Right cardiac atrium (tissue), 5 donors: ENCODE measurements around the gene TMEM132D. TPM values are rescaled to one million over a fixed set of nuclear protein-coding genes. Genes with fewer than 3 reads are reported as not detected.

Experiments used
- ATAC-seq, 2 donors: fragments of 200-7000 bp; cut with Tn5 transposase; one replicate each; pipeline versions ENCODE4 v1.8.0 to v1.9.1; 2020; ENCODE audit warnings: moderate library complexity in 2 of 2, mild to moderate bottlenecking in 1 of 2
- DNase-seq, 3 donors: peaks; one replicate each; pipeline ENCODE4 v3.0.0-alpha.2; 2020
- H3K27ac ChIP-seq: one replicate; pipeline ENCODE4 v1.5.1; 2013; ENCODE audit warnings: mild to moderate bottlenecking, low read length, control low read depth, moderate library complexity
- H3K27me3 ChIP-seq: one replicate; pipeline ENCODE4 v1.6.1; 2013; ENCODE audit not compliant: control insufficient read depth, insufficient read depth
- H3K4me1 ChIP-seq: one replicate; pipeline ENCODE4 v1.6.1; 2013; ENCODE audit warnings: low read length; ENCODE audit not compliant: control insufficient read depth, insufficient read depth
- H3K4me3 ChIP-seq: one replicate; pipeline ENCODE4 v1.5.1; 2013; ENCODE audit warnings: low read length, control low read depth
- H3K9me3 ChIP-seq: one replicate; pipeline ENCODE4 v1.6.1; 2013; ENCODE audit warnings: low read length; ENCODE audit not compliant: control insufficient read depth
- WGBS: extraction: QIAGEN DNeasy Blood & Tissue Kit; methylation state at CpG from one replicate; pipeline ENCODE4 v1.1.7; 2013; 5-methylcytosine and 5-hydroxymethylcytosine counted together
- intact Hi-C, 4 donors: fragments of 100-400 bp; cut with DNase I; formaldehyde crosslinking; loops; one replicate each; pipeline versions ENCODE4 v1.11.0 to v1.14.0; 2022 to 2023
- long read RNA-seq, 4 donors: library from polyadenylated mRNA; unstranded; transcript quantifications; one replicate each; pipeline ENCODE4 v2.0.0, GENCODE V29; 2020 to 2021
- polyA plus RNA-seq: library from polyadenylated mRNA; stranded (reverse); fragments of 200-250 nt; gene quantifications from one replicate; pipeline ENCODE4 v1.2.3, GENCODE V29; 2013
- total RNA-seq, 4 donors: library from RNA; stranded (reverse); fragmentation: NEBNext Ultra II Directional; extraction: Animal tissue kit (Norgen Biotek cat#: 25700); gene quantifications; one replicate each; pipeline ENCODE4 v1.2.1, GENCODE V29; 2021
- donor health status: healthy with polysubstance abuse.
- donor health status: DM: no; HTN: yes; CAD: no.
- donor health status: DM: no; HTN: no; CAD: no.
- donor health status: DM: no; HTN: yes; CAD: no; lungs with severe emphysema.
- donor health status: DM: yes; HTN: yes; CAD: no.

TMEM132D gene
- total RNA-seq: not detected
- not detected for polyA plus RNA-seq
- long read RNA-seq, donor 1: 0 reads
- long read RNA-seq, donor 2: 0 reads
- long read RNA-seq, donor 3: 0 reads
- long read RNA-seq, donor 4: 0 reads

DNA sequence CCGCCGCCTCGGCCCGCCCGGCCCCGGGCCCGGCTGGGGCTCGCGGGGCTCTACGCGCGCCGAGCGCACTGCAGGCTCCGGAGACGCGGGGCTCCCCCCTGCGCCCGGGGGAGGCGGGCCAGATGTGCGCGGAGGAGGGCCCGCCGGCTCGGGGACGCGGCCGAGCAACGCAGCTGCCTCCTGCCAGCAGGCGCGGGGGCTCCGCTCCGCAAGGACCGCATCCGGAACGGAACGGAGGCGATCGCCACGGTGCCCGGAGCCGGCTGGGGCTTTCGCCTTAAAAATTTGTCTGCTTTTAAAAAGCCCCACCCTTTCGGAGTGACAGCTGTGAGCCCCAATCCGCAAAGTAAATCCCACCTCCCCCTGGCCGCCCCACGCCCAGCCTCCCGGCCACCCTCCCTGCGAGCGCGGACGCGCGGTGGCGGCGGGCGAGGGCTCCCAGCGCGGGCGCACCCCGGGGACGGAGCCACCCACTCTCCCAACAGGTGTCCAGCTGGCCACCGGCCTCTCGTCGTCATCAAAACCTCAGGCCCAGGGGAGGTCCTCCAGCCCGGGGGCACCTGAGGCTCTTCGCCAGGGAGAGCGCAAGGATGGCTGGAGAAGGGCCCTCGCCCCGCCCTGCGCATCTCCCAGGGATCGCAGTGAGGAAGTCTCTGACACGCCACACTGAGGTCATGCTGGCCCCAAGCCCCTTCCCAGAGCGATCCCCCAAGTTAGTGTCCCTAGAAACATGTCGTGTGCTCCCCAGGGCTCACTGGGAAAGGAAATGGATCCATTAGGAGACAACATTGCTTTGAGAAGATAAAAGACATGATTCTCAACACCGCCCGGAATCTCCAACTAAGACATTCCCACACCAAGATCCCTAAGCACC is at the start of gene TMEM132D:
TSS of gene TMEM132D (minus strand) at position 70 of the 874 bp plus-strand sequence.
- peaks cover 4% of the 10 kb centered on the region for H3K27me3 ChIP-seq
- no peak within 1 kb of the TSS for H3K4me3 ChIP-seq
- no peak within 1 kb of the TSS for H3K27ac ChIP-seq
- intact Hi-C loops: no loop called here
- DNase-seq (peak in 1 of 3 donors; percentile 57), ATAC-seq (no peak)
- no peaks in the 10 kb centered on the region for H3K4me1 ChIP-seq
- H3K9me3 ChIP-seq: no peaks in the 10 kb centered on the region
- 3% methylated on average over 77 of the region's 77 CpGs for WGBS

DNA sequence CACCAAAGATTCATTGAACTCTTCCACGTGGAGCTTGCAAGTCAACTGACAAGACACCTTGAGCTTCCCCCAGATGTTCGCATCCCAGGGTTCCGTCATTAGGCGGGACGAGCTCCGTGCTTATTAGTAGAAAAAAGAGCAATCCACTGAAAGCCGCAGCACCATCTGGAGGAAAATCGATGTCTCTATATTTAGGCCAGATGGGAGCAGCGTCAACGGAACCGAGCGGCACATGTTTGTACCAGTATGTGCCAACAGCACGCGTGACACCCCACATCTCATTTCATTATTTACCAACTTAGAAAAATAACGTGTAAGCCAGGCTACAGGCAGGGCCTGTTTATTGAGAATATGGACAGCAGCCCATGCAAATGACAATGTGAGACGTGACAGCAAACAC is 45.8 kb upstream of the TMEM132D start:
- WGBS: 81% methylated on average over 16 of the region's 16 CpGs
- ATAC-seq: no peak
- intact Hi-C loops: no loop called here
- DNase-seq: no peak
- Histone ChIP-seq H3K27ac (no peak overlapping the region), H3K4me1 (no peaks in the 10 kb centered on the region), H3K27me3 (no peaks in the 10 kb centered on the region), H3K9me3 (peaks cover 2% of the 10 kb centered on the region), H3K4me3 (no peak overlapping the region)

DNA sequence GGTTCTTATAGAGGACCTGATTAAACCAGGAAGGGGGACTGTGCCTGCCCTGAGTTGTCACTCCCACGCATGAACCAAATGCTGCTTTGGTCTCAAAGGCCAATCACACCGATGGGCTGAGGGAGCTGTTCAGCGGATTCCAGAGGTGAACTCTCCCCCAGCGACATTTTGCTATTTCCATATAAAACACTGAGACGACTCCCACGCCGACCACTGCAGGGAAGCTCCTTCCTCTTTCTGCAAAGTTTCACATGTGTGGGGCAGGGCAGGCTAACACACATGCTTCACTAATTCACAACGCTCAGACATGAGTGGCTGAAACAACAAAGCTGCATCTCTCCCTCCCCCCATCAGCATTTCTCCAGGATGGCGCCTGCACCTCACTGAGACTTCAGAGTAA is 37.8 kb upstream of the TMEM132D start:
- Histone ChIP-seq H3K4me1 (no peaks in the 10 kb centered on the region), H3K27me3 (no peaks in the 10 kb centered on the region), H3K27ac (no peak overlapping the region), H3K4me3 (no peak overlapping the region), H3K9me3 (no peaks in the 10 kb centered on the region)
- intact Hi-C loops: no loop called here
- ATAC-seq (no peak), DNase-seq (no peak)
- WGBS: 49% methylated on average over 9 of the region's 9 CpGs

DNA sequence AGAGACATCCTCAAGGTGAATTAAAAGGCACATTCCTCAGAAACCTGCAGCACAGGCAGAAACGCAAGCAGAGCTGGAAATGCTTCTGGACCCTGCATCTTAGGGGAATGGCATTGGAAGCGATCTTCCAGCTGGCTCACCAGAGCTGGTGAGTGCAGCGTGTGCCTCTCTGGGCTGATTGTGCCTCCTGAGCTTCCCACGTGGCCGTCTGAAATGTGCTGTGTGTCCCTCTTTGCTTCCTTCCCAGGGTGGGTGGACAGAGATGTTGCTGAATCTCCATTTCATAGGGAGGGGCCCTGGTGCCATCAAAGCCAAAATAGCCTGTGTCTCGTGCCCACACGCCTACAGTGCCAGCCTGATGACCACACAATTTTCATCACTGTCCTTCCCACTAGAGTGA is 34.3 kb upstream of the TMEM132D start:
- Histone ChIP-seq H3K9me3 (no peaks in the 10 kb centered on the region), H3K27me3 (no peaks in the 10 kb centered on the region), H3K4me3 (no peak overlapping the region), H3K27ac (no peak overlapping the region), H3K4me1 (no peaks in the 10 kb centered on the region)
- intact Hi-C loops: no loop called here
- ATAC-seq (no peak), DNase-seq (no peak)
- 42% methylated on average over 7 of the region's 7 CpGs for WGBS

DNA sequence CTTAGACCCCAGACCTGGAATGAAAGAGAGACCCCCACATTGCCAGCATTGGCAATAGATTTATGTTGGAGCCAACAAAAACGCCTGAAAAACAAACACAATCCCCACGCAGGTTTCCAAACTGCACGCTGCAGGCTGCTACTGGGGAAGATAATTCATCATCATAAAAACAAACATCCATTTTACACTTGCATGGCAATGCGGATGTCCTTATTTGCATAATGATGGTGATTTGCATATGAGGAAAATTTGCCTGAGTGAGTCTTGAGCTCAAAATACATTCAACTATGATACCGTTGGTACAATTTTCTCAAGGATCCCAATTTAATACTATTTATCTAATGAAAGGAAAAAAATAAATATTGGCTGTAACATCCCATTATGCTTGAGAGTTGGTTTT is 33.6 kb upstream of the TMEM132D start:
- Histone ChIP-seq H3K4me3 (no peak overlapping the region), H3K27ac (no peak overlapping the region), H3K27me3 (no peaks in the 10 kb centered on the region), H3K4me1 (no peaks in the 10 kb centered on the region), H3K9me3 (no peaks in the 10 kb centered on the region)
- DNase-seq: no peak
- no peak for ATAC-seq
- WGBS: 43% methylated on average over 5 of the region's 5 CpGs
- intact Hi-C loops: no loop called here

DNA sequence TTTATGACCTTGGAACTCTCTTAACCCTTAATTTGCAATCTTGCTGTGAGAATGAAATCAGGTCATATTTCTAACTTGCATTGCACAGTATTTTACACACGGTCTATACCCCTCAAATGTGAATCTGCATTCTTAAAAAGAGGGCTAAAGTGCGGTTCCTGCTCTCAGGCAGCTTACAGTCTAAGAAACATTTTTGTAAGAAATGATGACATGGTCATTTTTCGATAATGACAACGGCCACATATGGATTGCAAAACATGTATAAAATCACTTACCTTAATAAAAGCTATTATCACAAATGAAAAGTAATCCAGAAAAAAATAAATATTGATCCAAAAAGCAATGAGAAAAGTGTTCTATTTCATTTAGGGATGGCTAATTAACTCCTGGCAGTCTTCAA is 24.8 kb upstream of the TMEM132D start:
- DNase-seq (no peak), ATAC-seq (no peak)
- Histone ChIP-seq H3K9me3 (no peaks in the 10 kb centered on the region), H3K4me3 (no peak overlapping the region), H3K4me1 (no peaks in the 10 kb centered on the region), H3K27ac (no peak overlapping the region), H3K27me3 (no peaks in the 10 kb centered on the region)
- 81% methylated on average over 4 of the region's 4 CpGs for WGBS
- intact Hi-C loops: no loop called here

DNA sequence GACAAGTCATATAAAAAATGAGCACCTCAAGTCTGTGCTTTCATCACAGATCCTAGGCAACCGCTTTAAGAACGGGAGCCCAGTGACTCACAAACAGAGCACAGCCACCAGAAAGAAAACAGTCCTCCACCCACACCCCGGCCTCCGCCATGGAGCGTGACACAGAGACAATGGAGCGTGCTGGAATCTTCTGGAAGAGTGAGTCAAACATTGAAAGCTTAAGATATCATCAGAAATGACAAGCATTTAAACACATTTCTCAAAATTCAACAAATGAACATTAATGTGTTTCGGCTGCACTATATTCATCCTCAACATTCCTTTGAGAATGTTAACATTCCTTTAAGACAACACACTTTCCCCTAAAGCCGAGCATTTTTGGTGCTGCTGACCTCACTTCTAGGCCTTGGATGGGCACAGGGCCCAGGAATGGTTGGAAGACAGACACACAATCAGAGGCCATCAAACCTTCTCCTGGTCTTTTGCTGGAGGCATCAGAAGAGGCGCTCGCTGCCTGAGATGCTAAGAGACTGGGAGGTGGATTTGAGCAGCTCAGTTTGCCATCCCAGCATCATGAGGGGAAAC is 23.6 kb upstream of the TMEM132D start:
- no peaks in the 10 kb centered on the region for H3K4me1 ChIP-seq
- no peak for ATAC-seq
- WGBS: 76% methylated on average over 10 of the region's 10 CpGs
- H3K27ac ChIP-seq: no peak overlapping the region
- no peak for DNase-seq
- H3K27me3 ChIP-seq: no peaks in the 10 kb centered on the region
- no peaks in the 10 kb centered on the region for H3K9me3 ChIP-seq
- no peak overlapping the region for H3K4me3 ChIP-seq
- intact Hi-C loops: no loop called here

DNA sequence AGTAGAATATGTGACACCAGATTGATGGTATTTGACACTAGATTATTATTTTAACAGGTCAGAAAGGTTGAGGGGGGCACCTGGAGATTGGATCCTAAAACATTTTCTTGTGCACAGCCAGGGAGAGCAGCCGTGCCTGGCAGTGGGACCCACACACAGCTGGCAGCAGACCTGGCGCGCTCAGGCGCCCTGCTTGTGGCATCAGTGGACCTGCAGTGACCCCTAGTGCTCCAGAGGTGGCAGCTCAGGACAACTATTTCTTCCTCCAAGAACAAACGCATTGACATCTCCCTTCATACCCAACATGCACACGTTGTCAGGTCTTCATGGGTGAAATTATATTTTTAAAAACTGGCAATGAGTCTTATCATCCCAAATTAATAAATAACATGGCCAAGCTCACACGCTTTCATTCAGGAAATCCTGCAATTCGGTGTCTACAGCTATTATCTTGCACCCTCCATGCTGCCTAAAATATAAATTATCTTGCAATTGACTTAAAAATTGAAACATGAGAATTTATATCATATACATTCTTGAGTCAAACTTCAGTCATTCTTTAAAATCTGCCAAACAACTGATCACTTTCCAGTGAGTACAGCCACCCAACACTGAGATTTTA is 7.7 kb upstream of the TMEM132D start:
- intact Hi-C loops: loop anchor here in 1 of 4 donors (10.0 kb wide), 1 partner anchor 1647 kb away; the partner anchor contains the start of gene TMEM132C
- 5% methylated on average over 8 of the region's 8 CpGs for WGBS

DNA sequence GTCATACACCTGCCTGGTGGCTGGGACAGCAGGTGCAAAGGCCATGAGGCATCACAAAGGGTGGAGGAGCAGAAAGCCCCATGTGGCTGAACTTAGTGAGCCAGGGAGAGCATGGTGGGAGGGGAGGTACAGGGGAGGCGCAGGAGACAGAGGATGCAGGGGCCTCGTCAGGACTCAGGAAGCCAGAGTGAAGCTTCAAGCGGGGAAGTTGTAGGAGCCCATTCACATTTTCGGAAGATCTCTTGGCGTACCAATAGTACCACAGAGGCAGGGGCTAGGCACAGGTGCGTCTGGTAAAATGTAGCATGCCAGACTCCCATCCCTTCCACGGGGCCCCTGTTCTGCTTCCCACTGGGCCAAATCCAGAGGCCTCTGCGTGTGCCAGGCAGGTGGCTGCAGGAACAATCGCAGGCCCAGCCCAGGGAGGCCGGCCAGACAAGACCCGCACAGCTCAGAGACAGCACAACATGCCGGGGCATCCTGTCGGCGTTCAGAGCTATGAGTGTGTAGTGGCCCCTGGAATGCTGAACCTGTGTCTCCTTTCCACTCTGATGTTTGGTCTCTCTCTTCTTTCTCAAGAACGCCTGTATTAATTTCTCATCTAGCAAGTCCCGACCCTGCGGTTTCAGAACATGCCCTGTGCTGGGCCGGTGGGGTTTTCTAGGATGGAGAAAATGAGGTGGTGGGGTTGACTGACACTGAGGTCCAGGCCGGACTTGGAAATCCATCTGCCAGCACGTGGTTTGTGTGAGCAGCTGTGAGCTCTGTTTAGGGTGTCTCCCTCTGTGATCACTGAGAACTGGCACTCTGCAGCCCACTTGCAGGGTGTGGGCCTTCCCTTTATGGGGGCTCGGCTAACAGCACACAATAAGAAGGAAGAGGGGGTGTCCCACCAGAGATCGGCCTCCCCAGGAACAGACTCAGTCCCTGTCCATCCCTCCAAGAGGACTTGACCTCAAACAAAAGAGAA is 5.5 kb upstream of the TMEM132D start:
- Histone ChIP-seq H3K27ac (no peak overlapping the region), H3K9me3 (no peaks in the 10 kb centered on the region), H3K27me3 (peaks cover 4% of the 10 kb centered on the region), H3K4me3 (no peak overlapping the region), H3K4me1 (no peaks in the 10 kb centered on the region)
- 78% methylated on average over 22 of the region's 22 CpGs for WGBS
- intact Hi-C loops: loop anchor here in 1 of 4 donors (10.0 kb wide), 1 partner anchor 1645 kb away; the partner anchor contains the start of gene TMEM132C
- DNase-seq (no peak), ATAC-seq (no peak)

More for the DNA sequence above, 7.7 kb upstream of the TMEM132D start:
- H3K9me3 ChIP-seq: no peaks in the 10 kb centered on the region
- H3K27me3 ChIP-seq: peaks cover 4% of the 10 kb centered on the region
- no peaks in the 10 kb centered on the region for H3K4me1 ChIP-seq
- H3K4me3 ChIP-seq: no peak overlapping the region
- ATAC-seq (peak; percentile 59 to 63), DNase-seq (peak in 1 of 3 donors; percentile 65)
- no peak overlapping the region for H3K27ac ChIP-seq
